Activated naive CD4-positive, alpha-beta T cell treated with anti-CD3 and anti-CD28 coated beads for 36 hours (primary cell): Measurements from ENCODE around the gene FLRT2. TPM values are rescaled to one million over a fixed set of nuclear protein-coding genes. Genes with fewer than 3 reads are reported as not detected.
A peak's percentile ranks its signal among the peaks of the same experiment; 100 is the strongest.

Source experiments
- CTCF ChIA-PET: fragments of 350-600 bp; sonication (Branson Sonifier 250); formaldehyde crosslinking; loops from one replicate; lab custom pipeline; 2021; ENCODE audit warnings: antibody characterized with exemption; lab: Charles Lee
- DNase-seq: peaks from one replicate; pipeline ENCODE4 v3.0.0-alpha.2; 2020
- H3K27ac Mint-ChIP-seq: one replicate; pipeline ENCODE4 v1.8.0; 2021; ENCODE audit warnings: mild to moderate bottlenecking, mixed read lengths
- H3K27me3 Mint-ChIP-seq: one replicate; pipeline ENCODE4 v1.8.0; 2021; ENCODE audit warnings: low read depth, mixed read lengths
- H3K36me3 Mint-ChIP-seq: one replicate; pipeline ENCODE4 v1.8.0; 2021; ENCODE audit warnings: low read depth, mixed read lengths
- H3K4me1 Mint-ChIP-seq: one replicate; pipeline ENCODE4 v1.8.0; 2021; ENCODE audit warnings: low read depth, mixed read lengths
- H3K4me3 Mint-ChIP-seq: one replicate; pipeline ENCODE4 v1.8.0; 2021; ENCODE audit warnings: mild to moderate bottlenecking, moderate library complexity, mixed read lengths
- H3K9me3 Mint-ChIP-seq: one replicate; pipeline ENCODE4 v1.8.0; 2021; ENCODE audit warnings: mixed read lengths
- intact Hi-C: fragments of 100-400 bp; cut with micrococcal nuclease; formaldehyde crosslinking; loops from one replicate; pipeline ENCODE4 v1.15.1; 2023
- total RNA-seq, 2 experiments: library from RNA; stranded (reverse); gene quantifications; one replicate each; pipeline ENCODE4 v1.2.3, GENCODE V29; 2021

Gene FLRT2
- total RNA-seq, 2 experiments from 2014 or later, result not detected

GRCh38 chr14:85517114-85517688, 12.7 kb upstream of the FLRT2 start:
- Mint-ChIP-seq H3K36me3 (no peaks in the 10 kb centered on the region), H3K9me3 (peaks cover 6% of the 10 kb centered on the region), H3K4me1 (no peaks in the 10 kb centered on the region), H3K4me3 (no peak overlapping the region), H3K27ac (no peak overlapping the region), H3K27me3 (no peaks in the 10 kb centered on the region)
- intact Hi-C loops, result no loop called here
- DNase-seq, result no peak
- CTCF ChIA-PET, result no interaction called here

DNA sequence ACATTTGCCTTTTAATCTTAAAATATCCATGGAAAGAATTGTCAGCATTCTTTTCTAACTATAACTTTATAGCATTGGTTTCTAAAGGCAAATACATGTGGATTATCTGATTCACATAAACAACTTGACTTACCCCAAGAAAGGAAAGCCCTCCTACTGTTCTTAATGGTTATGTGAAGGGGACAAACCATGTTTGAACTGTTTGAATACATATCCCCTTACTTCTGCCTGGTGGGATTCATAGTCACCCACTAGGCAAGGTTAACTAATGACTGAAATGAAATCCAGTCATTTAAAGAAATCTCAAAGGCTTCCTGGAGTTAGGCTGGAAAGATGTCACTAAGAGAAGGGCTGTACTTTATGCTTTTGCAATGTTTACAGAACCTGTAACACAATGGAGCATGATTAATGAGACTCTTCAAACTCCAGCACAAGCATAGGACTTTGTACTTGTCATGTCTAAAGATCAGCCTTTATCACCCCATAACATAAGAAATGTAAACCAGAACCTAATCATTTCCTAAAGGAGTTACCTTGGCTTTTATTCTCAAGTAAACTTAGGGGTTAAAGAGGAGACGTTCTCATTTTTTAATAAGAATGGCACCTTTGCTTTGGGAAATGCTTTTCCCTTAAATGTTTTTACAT, 10.2 kb upstream of the FLRT2 start:
- Mint-ChIP-seq H3K4me1 (no peaks in the 10 kb centered on the region), H3K36me3 (no peaks in the 10 kb centered on the region), H3K27me3 (no peaks in the 10 kb centered on the region), H3K27ac (no peak overlapping the region), H3K9me3 (peaks cover 3% of the 10 kb centered on the region), H3K4me3 (no peak overlapping the region)
- intact Hi-C loops, result no loop called here
- CTCF ChIA-PET, result no interaction called here
- no peak for DNase-seq

GRCh38 chr14:85520581-85520980, 9.4 kb upstream of the FLRT2 start:
- Mint-ChIP-seq H3K4me1 (no peaks in the 10 kb centered on the region), H3K4me3 (no peak overlapping the region), H3K9me3 (peaks cover 3% of the 10 kb centered on the region), H3K27ac (no peak overlapping the region), H3K27me3 (peaks cover 3% of the 10 kb centered on the region), H3K36me3 (no peaks in the 10 kb centered on the region)
- intact Hi-C loops, result no loop called here
- DNase-seq, result no peak
- CTCF ChIA-PET, result no interaction called here

- Mint-ChIP-seq H3K36me3 (no peaks in the 10 kb centered on the region), H3K27me3 (peaks cover 23% of the 10 kb centered on the region), H3K4me1 (no peaks in the 10 kb centered on the region), H3K9me3 (peaks cover 3% of the 10 kb centered on the region), H3K27ac (no peak overlapping the region), H3K4me3 (no peak overlapping the region)
- intact Hi-C loops, result no loop called here
- DNase-seq, result no peak
- CTCF ChIA-PET, result no interaction called here
These were observed 6.3 kb upstream of the FLRT2 start for GRCh38 chr14:85523624-85524023.

- H3K27ac Mint-ChIP-seq, result no peak overlapping the region
- H3K4me3 Mint-ChIP-seq, result no peak overlapping the region
- CTCF ChIA-PET, result no interaction called here
- H3K27me3 Mint-ChIP-seq, result peaks cover 56% of the 10 kb centered on the region
- H3K4me1 Mint-ChIP-seq, result peaks cover 5% of the 10 kb centered on the region
- intact Hi-C loops, result no loop called here
- no peak for DNase-seq
- no peaks in the 10 kb centered on the region for H3K36me3 Mint-ChIP-seq
- no peaks in the 10 kb centered on the region for H3K9me3 Mint-ChIP-seq
These were observed 2.9 kb upstream of the FLRT2 start for GRCh38 chr14:85527006-85527405.

GRCh38 chr14:85527445-85528035, 2.4 kb upstream of the FLRT2 start:
- Mint-ChIP-seq H3K27ac (no peak overlapping the region), H3K27me3 (peaks cover 61% of the 10 kb centered on the region), H3K4me1 (peaks cover 9% of the 10 kb centered on the region), H3K4me3 (no peak overlapping the region), H3K36me3 (no peaks in the 10 kb centered on the region), H3K9me3 (no peaks in the 10 kb centered on the region)
- CTCF ChIA-PET, result no interaction called here
- intact Hi-C loops, result no loop called here
- no peak for DNase-seq

GRCh38 chr14:85528080-85528896, 1.7 kb upstream of the FLRT2 start:
- Mint-ChIP-seq H3K27ac (no peak overlapping the region), H3K27me3 (peaks cover 66% of the 10 kb centered on the region), H3K4me1 (peaks cover 9% of the 10 kb centered on the region), H3K36me3 (no peaks in the 10 kb centered on the region), H3K9me3 (no peaks in the 10 kb centered on the region), H3K4me3 (no peak overlapping the region)
- CTCF ChIA-PET, result no interaction called here
- no peak for DNase-seq
- intact Hi-C loops, result no loop called here

DNA sequence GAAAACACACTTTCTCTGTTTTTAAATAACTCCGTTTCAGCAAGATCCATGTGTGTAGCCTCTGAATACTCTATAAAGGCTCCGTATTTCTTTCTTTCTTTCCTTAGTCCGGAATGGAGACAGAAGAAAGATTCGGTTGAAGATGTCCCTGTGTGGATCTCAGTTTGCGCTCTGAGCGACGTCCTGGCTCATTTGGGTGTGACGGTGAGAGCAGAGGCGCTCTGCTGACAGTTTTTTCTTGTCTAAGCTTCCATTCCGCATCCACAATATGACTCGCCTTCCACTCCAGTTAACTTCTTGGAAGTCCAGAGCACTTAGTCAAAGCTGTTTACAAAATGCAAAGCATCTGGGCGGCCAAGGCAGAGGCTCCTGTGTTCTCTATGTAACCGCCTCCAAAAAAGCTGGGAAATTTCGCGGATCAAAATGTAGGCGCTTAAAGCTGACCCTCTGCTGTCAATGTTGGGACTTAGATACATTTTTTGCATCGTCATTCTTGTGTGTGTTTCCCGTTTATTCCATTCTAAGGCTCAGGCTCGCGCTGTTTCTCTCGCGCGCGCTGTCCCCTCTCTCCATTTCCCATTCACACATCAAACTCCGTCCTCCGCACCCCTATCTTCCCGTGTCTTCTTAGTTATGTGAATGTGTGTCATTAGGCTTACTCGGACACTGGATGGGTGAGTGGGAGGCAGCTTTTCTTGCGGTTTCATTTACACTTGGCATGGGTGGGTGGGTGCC, 880 bp upstream of the FLRT2 start:
- peaks cover 9% of the 10 kb centered on the region for H3K4me1 Mint-ChIP-seq
- H3K27ac Mint-ChIP-seq, result no peak overlapping the region
- no peaks in the 10 kb centered on the region for H3K9me3 Mint-ChIP-seq
- CTCF ChIA-PET, result no interaction called here
- H3K4me3 Mint-ChIP-seq, result no peak overlapping the region
- peaks cover 69% of the 10 kb centered on the region for H3K27me3 Mint-ChIP-seq
- intact Hi-C loops, result no loop called here
- no peaks in the 10 kb centered on the region for H3K36me3 Mint-ChIP-seq
- no peak for DNase-seq

DNA sequence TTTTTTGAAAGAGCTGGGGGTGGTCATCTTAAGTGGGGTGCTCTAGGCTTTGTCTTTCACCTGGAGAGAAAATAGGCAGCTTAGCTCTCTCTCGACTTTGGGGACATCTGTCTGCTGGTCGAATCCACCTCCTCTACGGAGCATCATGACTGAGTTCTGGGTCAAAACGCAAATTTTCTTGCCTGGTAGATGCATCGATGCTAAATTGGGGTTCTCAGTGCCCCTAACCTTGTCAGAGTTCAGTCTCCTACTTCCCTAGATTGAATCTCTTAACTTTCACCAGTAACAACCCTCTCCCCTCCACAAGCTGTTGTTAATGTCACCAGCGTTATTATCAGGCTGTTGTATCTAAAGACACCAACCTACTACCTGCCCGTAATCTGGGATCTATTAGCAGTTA, 682 bp downstream of the FLRT2 start:
- intact Hi-C loops, result no loop called here
- H3K4me1 Mint-ChIP-seq, result peaks cover 11% of the 10 kb centered on the region
- CTCF ChIA-PET, result no interaction called here

DNA sequence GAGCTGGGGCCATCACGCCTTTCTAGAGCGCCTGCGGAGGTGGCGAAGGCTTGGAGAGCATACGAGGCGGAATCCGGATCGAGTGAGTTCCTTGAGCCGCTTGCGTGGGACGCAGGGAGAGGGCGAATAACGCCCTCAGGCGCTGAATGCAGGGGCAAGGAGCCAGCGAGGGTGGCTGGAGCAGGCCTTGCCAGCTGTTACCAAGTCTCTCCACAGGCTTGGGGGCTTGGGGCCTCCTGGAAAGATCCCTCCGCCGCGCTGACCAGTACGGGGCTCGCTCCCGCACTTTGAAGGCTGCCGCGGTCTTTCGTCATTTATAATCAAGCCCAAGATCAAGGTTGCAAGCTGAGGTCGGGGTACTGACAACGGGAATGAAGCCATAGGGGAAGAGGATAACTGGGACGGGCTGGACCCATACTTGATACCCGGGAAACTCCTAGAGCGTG, 1.2 kb downstream of the FLRT2 start:
- no peak for DNase-seq
- no peak overlapping the region for H3K4me3 Mint-ChIP-seq
- H3K4me1 Mint-ChIP-seq, result peaks cover 11% of the 10 kb centered on the region
- H3K36me3 Mint-ChIP-seq, result no peaks in the 10 kb centered on the region
- no peak overlapping the region for H3K27ac Mint-ChIP-seq
- intact Hi-C loops, result no loop called here
- H3K9me3 Mint-ChIP-seq, result no peaks in the 10 kb centered on the region
- CTCF ChIA-PET, result no interaction called here
- H3K27me3 Mint-ChIP-seq, result peaks cover 81% of the 10 kb centered on the region

More for the DNA sequence above, 682 bp downstream of the FLRT2 start:
- H3K27ac Mint-ChIP-seq, result no peak overlapping the region
- H3K9me3 Mint-ChIP-seq, result no peaks in the 10 kb centered on the region
- H3K27me3 Mint-ChIP-seq, result peaks cover 79% of the 10 kb centered on the region
- no peak for DNase-seq
- H3K4me3 Mint-ChIP-seq, result no peak overlapping the region
- H3K36me3 Mint-ChIP-seq, result no peaks in the 10 kb centered on the region

GRCh38 chr14:85531587-85532373, 1.8 kb downstream of the FLRT2 start:
- Mint-ChIP-seq H3K27me3 (peaks cover 81% of the 10 kb centered on the region), H3K9me3 (no peaks in the 10 kb centered on the region), H3K4me1 (peaks cover 11% of the 10 kb centered on the region), H3K36me3 (no peaks in the 10 kb centered on the region), H3K27ac (no peak overlapping the region), H3K4me3 (peak overlapping the region; percentile 36)
- CTCF ChIA-PET, result no interaction called here
- DNase-seq, result peak; percentile 14
- intact Hi-C loops, result no loop called here
